ENCODE measurements around the gene LYSMD4.
"Not testable (repeated sequence)": the region's sequence is repeated elsewhere in the genome, so short reads cannot be mapped to it uniquely, and the experiment has no call there.

The LYSMD4 gene

GRCh38 chr15:99733268-99734039, at the start of gene LYSMD4:
Gene LYSMD4 (minus strand): TSS chr15:99733437. CDS start chr15:99731999, 1,438 bp downstream.
- DNase-seq: peak; percentile 98

GRCh38 chr15:99782029-99782428, 48.8 kb upstream of the LYSMD4 start:
- DNase-seq: not testable (repeated sequence)

- no peak for DNase-seq
These were observed 43.9 kb upstream of the LYSMD4 start for GRCh38 chr15:99777144-99777543.

GRCh38 chr15:99764522-99764921, 31.3 kb upstream of the LYSMD4 start:
- DNase-seq: no peak

GRCh38 chr15:99763827-99764226, 30.6 kb upstream of the LYSMD4 start:
- DNase-seq: no peak

GRCh38 chr15:99762288-99762687, 29.1 kb upstream of the LYSMD4 start:
- no peak for DNase-seq

- peak; percentile 87 for DNase-seq
These were observed 22.6 kb upstream of the LYSMD4 start for GRCh38 chr15:99755692-99756409.

GRCh38 chr15:99753066-99753465, 19.8 kb upstream of the LYSMD4 start:
- peak; percentile 27 for DNase-seq

- DNase-seq: no peak
These were observed 19.3 kb upstream of the LYSMD4 start for GRCh38 chr15:99752556-99752955.

GRCh38 chr15:99750326-99750725, 17.1 kb upstream of the LYSMD4 start:
- not testable (repeated sequence) for DNase-seq

GRCh38 chr15:99749386-99749785, 16.1 kb upstream of the LYSMD4 start:
- DNase-seq: no peak

GRCh38 chr15:99745370-99746086, 12.3 kb upstream of the LYSMD4 start:
- no peak for DNase-seq

- no peak for DNase-seq
These were observed 10.9 kb upstream of the LYSMD4 start for GRCh38 chr15:99744142-99744541.

GRCh38 chr15:99741835-99742234, 8.6 kb upstream of the LYSMD4 start:
- DNase-seq: no peak

GRCh38 chr15:99738021-99738847, 5.0 kb upstream of the LYSMD4 start:
- peak; percentile 37 for DNase-seq

GRCh38 chr15:99736702-99737101, 3.5 kb upstream of the LYSMD4 start:
- no peak for DNase-seq

- DNase-seq: no peak
These were observed 2.6 kb upstream of the LYSMD4 start for GRCh38 chr15:99735868-99736267.

- DNase-seq: no peak
These were observed 1.3 kb upstream of the LYSMD4 start for GRCh38 chr15:99734575-99734974.

- DNase-seq: not testable (repeated sequence)
These were observed 729 bp upstream of the LYSMD4 start for GRCh38 chr15:99734040-99734291.

- peak; percentile 44 for DNase-seq
These were observed 428 bp downstream of the LYSMD4 start for GRCh38 chr15:99732751-99733267.

GRCh38 chr15:99732124-99732750, 1.0 kb downstream of the LYSMD4 start:
- peak; percentile 32 for DNase-seq
